HepG2 (cell line): ENCODE data around the gene HRH3.

Experiments used
- CTCF ChIP-seq: sonication (generic); formaldehyde crosslinking; IDR thresholded peaks from 2 replicates; pipeline ENCODE4 v1.5.0; 2020; ENCODE audit warnings: mild to moderate bottlenecking, missing genetic modification reagents, moderate library complexity
- NBN ChIP-seq: fragments of 450-650 bp; conservative IDR thresholded peaks from 2 replicates; pipeline ENCODE4 v1.6.1; 2017
- SMAD1 ChIP-seq: sonication (generic); formaldehyde crosslinking; IDR thresholded peaks from 2 replicates; pipeline ENCODE4 v1.4.0; 2020; ENCODE audit warnings: missing genetic modification reagents, low read depth, mild to moderate bottlenecking, borderline replicate concordance
- XRCC5 ChIP-seq: fragments of 200-400 bp; formaldehyde crosslinking; optimal IDR thresholded peaks from 2 replicates; pipeline ENCODE3; 2017; ENCODE audit warnings: mild to moderate bottlenecking, low read length
- ZNF207 ChIP-seq: fragments of 450-650 bp; IDR thresholded peaks from 2 replicates; pipeline ENCODE4 v1.6.1; 2016; ENCODE audit warnings: antibody characterized with exemption, borderline replicate concordance
- ZNF619 ChIP-seq: sonication (generic); formaldehyde crosslinking; IDR thresholded peaks from 2 replicates; pipeline ENCODE4 v1.4.0; 2020; ENCODE audit warnings: mild to moderate bottlenecking, missing genetic modification reagents
- ZNF773 ChIP-seq: sonication (generic); formaldehyde crosslinking; IDR thresholded peaks from 2 replicates; pipeline ENCODE4 v1.4.0; 2020; ENCODE audit warnings: missing genetic modification reagents, borderline replicate concordance

DNA sequence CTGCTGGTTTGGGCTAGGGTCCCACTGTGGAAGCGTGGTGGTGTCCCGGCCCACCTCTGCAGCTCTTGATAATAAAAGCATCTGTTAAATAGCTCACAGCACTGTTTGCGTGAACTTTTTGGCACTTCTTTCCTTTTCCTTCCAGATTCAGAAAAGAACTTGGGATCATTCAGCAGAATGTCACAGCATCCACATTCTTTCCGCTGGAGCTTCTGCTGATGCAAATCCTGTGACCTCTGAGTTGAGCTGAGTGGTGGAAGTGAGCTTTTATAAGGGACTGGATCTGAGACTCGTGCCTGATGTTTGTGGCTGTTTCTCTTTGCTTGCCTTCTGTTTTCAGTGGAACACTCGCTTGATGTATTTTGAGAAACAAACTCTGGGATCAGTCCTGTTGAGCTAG is 22.1 kb upstream of the HRH3 start:
- TF ChIP-seq SMAD1 (CRISPR knock-in tag) (no peak), CTCF (CRISPR knock-in tag) (no peak), ZNF207 (no peak), NBN (no peak), XRCC5 (no peak), ZNF773 (CRISPR knock-in tag) (no peak), ZNF619 (CRISPR knock-in tag) (no peak)
